Adrenal gland (tissue), 5 donors: ENCODE data around the gene SRSF9.

Source experiments
- POLR2A ChIP-seq, 2 donors: fragments of 450-650 bp; IDR thresholded peaks; one replicate each; pipeline ENCODE4 v1.6.1; 2017; ENCODE audit warnings: antibody characterized with exemption in 2 of 2, mild to moderate bottlenecking in 2 of 2, moderate library complexity in 1 of 2
- TF ChIP-seq, protein P1 (sequence below), 6 experiments: fragments of 450-650 bp in 4 of 6; fragments of 200-600 bp in 2 of 6; sonication (generic) in 1 of 6; IDR thresholded peaks; 1 replicate in 5 of 6; 2 replicates in 1 of 6; pipeline versions ENCODE4 v1.5.1 to v1.8.0; 2016 to 2021; ENCODE audit warnings: antibody characterized with exemption in 6 of 6, mild to moderate bottlenecking in 2 of 6, moderate library complexity in 1 of 6
- donor health status: DM: no; HTN: no; CAD: no.

DNA sequence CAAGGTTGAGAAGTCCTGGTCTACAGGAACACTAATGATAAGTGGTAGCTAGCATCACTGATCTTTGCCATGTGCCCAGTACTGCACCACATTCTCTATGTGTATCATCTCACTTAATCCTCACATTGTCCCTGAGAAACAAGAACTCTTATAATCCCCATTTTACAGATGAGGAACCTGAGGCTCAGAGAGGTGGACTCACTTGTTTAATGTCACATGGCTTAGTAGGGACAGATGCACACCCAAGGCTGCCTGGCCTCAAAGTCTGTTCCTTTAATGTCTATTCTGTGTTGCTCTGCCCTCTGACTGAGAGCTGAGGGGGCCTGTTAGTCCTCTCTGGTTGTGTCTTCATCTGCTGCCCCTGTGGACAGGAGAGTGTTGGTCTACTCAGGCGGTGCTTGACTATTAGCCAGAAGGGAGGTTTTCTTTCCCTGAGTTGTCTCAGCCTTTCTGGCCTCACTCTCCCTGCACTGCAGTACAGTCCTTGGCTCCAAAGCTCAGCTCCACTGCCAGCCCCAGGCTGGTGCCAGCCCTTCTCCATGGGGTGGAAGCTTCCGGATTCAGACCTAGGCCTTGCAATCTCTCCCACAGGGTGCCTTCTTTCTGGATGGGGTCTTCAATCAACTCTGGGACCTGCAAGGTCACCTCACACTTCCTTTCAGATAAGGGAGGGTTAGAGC lies 21.4 kb upstream of the SRSF9 start:
- TF ChIP-seq, protein P1, sequence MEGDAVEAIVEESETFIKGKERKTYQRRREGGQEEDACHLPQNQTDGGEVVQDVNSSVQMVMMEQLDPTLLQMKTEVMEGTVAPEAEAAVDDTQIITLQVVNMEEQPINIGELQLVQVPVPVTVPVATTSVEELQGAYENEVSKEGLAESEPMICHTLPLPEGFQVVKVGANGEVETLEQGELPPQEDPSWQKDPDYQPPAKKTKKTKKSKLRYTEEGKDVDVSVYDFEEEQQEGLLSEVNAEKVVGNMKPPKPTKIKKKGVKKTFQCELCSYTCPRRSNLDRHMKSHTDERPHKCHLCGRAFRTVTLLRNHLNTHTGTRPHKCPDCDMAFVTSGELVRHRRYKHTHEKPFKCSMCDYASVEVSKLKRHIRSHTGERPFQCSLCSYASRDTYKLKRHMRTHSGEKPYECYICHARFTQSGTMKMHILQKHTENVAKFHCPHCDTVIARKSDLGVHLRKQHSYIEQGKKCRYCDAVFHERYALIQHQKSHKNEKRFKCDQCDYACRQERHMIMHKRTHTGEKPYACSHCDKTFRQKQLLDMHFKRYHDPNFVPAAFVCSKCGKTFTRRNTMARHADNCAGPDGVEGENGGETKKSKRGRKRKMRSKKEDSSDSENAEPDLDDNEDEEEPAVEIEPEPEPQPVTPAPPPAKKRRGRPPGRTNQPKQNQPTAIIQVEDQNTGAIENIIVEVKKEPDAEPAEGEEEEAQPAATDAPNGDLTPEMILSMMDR (IDR thresholded peaks at IDR 0.05): no peak
- no peak for TF ChIP-seq POLR2A (IDR thresholded peaks at IDR 0.05)
